ENCODE results near the gene TSHZ2. TPM values are rescaled to one million over a fixed set of nuclear protein-coding genes. Genes with fewer than 3 reads are reported as not detected.
A peak's percentile ranks its signal among the peaks of the same experiment; 100 is the strongest.

Gene TSHZ2
- total and polyA plus RNA-seq, 12 donors = 1.5 to 6.2 (median 4.5) TPM

DNA sequence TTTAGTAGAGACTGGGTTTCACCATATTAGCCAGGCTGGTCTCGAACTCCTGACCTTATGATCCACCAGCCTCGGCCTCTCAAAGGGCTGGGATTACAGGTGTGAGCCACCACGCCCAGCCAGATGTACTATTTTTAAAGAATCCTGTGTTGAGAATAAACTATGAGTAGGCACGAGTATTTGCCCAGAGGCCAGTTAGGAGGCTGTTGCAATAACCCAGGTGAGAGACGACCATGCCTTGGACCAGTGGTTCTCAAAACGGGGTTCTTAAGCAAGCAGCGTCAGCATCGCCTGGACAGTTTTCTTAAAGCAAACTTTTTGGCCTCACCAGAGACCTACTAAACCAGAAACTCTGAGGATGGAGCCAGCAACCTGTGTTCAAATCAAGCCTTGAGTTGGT, 362.7 kb downstream of the TSHZ2 start:
- TF ChIP-seq, protein P1, sequence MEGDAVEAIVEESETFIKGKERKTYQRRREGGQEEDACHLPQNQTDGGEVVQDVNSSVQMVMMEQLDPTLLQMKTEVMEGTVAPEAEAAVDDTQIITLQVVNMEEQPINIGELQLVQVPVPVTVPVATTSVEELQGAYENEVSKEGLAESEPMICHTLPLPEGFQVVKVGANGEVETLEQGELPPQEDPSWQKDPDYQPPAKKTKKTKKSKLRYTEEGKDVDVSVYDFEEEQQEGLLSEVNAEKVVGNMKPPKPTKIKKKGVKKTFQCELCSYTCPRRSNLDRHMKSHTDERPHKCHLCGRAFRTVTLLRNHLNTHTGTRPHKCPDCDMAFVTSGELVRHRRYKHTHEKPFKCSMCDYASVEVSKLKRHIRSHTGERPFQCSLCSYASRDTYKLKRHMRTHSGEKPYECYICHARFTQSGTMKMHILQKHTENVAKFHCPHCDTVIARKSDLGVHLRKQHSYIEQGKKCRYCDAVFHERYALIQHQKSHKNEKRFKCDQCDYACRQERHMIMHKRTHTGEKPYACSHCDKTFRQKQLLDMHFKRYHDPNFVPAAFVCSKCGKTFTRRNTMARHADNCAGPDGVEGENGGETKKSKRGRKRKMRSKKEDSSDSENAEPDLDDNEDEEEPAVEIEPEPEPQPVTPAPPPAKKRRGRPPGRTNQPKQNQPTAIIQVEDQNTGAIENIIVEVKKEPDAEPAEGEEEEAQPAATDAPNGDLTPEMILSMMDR (IDR thresholded peaks at IDR 0.05) = no peak
- ATAC-seq = no peak
- intact Hi-C loops (cut with DNase I) = no loop called here
- DNase-seq = no peak
- no peaks in the 10 kb centered on the region for H3K9me3 ChIP-seq
- H3K27me3 ChIP-seq = no peaks in the 10 kb centered on the region
- H3K4me1 ChIP-seq = peaks cover 0 to 38% (median 12%) of the 10 kb centered on the region in 9 donors
- 97 to 99% methylated on average over 8 of the region's 8 CpGs for WGBS, 2 donors
- no peaks in the 10 kb centered on the region for H3K36me3 ChIP-seq
- peak overlapping the region in 2 of 10 donors; percentile 42 to 61 for H3K27ac ChIP-seq
- no peak overlapping the region for H3K4me3 ChIP-seq

DNA sequence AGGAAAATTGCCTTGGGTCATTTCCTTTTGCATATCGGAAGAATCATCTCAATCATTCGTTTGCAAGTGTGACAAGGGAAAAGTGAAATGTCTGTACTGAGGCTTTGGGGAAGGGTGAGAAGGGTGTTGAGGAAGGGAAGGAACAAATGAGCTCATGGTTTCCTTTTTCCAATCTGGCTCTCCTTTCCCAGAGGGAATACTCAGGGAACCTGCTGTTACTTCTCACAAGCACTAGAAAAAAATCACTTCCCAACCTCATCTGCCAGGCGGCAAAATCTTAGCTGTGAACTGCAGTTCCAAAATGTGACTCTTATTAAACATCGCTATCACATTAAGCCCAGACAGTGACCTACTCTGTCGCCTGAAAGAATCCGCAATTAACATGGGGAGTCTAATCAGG, 363.4 kb downstream of the TSHZ2 start:
- ATAC-seq (peak in 6 of 8 donors; percentile 43 to 80 (median 62)), DNase-seq (peak in 1 of 2 donors; percentile 8)
- no peaks in the 10 kb centered on the region for H3K27me3 ChIP-seq
- H3K36me3 ChIP-seq = no peaks in the 10 kb centered on the region
- TF ChIP-seq, protein P1 (IDR thresholded peaks at IDR 0.05) = no peak
- no peaks in the 10 kb centered on the region for H3K9me3 ChIP-seq
- peak overlapping the region in 3 of 10 donors; percentile 42 to 61 (median 43) for H3K27ac ChIP-seq
- intact Hi-C loops (cut with DNase I) = no loop called here
- no peak overlapping the region for H3K4me3 ChIP-seq
- peaks cover 0 to 33% (median 12%) of the 10 kb centered on the region in 9 donors for H3K4me1 ChIP-seq
- 51 to 56% methylated on average over 6 of the region's 6 CpGs for WGBS, 2 donors

DNA sequence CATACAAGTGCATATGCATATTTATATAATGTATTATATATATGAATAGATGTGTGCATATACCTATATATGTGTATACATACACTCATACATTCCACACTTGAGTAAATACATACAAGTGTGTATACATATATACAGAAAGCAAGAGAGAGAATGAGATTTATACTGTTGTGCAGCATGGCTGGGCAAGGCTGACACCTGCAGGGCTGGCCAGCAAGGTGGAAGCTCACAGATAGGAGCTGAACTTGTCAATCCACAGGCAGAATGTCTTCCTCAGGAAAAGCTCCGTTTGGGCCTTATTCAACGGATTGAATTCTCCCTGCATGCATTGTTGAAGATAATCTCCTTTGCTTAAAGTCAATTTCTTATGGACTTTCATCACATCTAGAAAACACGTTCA, 364.7 kb downstream of the TSHZ2 start:
- TF ChIP-seq, protein P1 (IDR thresholded peaks at IDR 0.05) = no peak
- WGBS, 2 donors = 82 to 83% methylated on average over 3 of the region's 3 CpGs
- ATAC-seq (no peak), DNase-seq (no peak)
- H3K4me1 ChIP-seq = peaks cover 0 to 19% (median 6%) of the 10 kb centered on the region in 9 donors
- H3K9me3 ChIP-seq = no peaks in the 10 kb centered on the region
- H3K36me3 ChIP-seq = no peaks in the 10 kb centered on the region
- H3K27me3 ChIP-seq = no peaks in the 10 kb centered on the region
- no peak overlapping the region for H3K4me3 ChIP-seq
- intact Hi-C loops (cut with DNase I) = no loop called here
- H3K27ac ChIP-seq = no peak overlapping the region

DNA sequence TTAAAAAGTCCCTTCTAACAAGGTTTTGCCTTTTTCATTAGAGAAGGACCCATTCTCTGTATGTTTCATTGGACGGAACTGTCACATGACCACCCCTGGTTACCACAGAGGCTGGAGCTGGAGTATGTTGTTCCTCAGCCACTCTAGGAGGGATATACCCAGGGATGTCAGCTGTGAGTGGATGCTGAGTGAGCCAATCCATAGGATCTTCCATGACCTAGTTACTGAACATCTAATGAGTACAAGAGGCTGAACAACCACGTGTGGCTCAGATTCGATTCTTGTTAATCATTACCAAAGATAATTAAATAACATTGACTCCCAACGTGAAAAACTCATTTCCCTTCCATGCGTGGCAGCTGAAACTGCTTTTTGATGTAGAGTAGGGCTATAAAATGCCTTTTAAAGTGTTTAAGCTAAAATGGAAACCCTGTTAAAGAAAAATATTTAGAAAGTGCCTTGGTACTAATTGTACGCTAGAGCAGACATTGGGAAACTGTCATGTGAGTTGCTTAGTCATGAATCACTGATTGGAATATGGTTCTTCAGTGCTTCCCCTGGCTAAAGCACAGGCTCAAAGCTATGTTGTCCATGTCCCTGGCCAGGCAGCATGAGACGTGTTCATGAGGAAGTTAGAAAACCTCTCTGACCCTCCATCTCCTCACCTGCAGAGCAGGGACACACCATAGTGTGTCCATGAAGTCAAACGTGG, 365.4 kb downstream of the TSHZ2 start:
- Histone ChIP-seq H3K27me3 (no peaks in the 10 kb centered on the region), H3K36me3 (no peaks in the 10 kb centered on the region), H3K4me1 (peaks cover 0 to 17% (median 5%) of the 10 kb centered on the region in 9 donors), H3K27ac (no peak overlapping the region), H3K9me3 (no peaks in the 10 kb centered on the region), H3K4me3 (no peak overlapping the region)
- no peak for DNase-seq
- TF ChIP-seq, protein P1 (IDR thresholded peaks at IDR 0.05) = no peak
- intact Hi-C loops (cut with DNase I) = no loop called here
- no peak for ATAC-seq
- WGBS, 2 donors = 83 to 95% methylated on average over 8 of the region's 8 CpGs

Measured in heart right ventricle (tissue), 16 donors.